Tibial nerve (tissue), 4 donors: ENCODE results near the gene GNAI2. TPM values are rescaled to one million over a fixed set of nuclear protein-coding genes. Genes with fewer than 3 reads are reported as not detected.

Source experiments
- DNase-seq, 2 donors: peaks; one replicate each; pipeline ENCODE4 v3.0.0-alpha.2; 2019; ENCODE audit warnings: low spot score in 2 of 2
- H3K27ac ChIP-seq, 4 donors: fragments of 200-600 bp; sonication (generic) in 3 of 4; one replicate each; pipeline ENCODE4 v1.5.1; 2017 to 2019; ENCODE audit warnings: mild to moderate bottlenecking in 1 of 4
- H3K27me3 ChIP-seq, 2 donors: fragments of 200-600 bp; sonication (generic) in 1 of 2; one replicate each; pipeline versions ENCODE4 v1.5.1 to v1.6.0; 2017 to 2019
- H3K36me3 ChIP-seq, 3 donors: fragments of 200-600 bp; sonication (generic); one replicate each; pipeline ENCODE4 v1.5.1; 2018 to 2019
- H3K4me1 ChIP-seq, 4 donors: fragments of 200-600 bp; sonication (generic) in 3 of 4; one replicate each; pipeline ENCODE4 v1.5.1; 2017 to 2019
- H3K4me3 ChIP-seq, 4 donors: fragments of 200-600 bp; sonication (generic) in 3 of 4; one replicate each; pipeline ENCODE4 v1.5.1; 2017 to 2019; ENCODE audit warnings: mild to moderate bottlenecking in 1 of 4, moderate library complexity in 1 of 4
- H3K9me3 ChIP-seq, 4 donors: fragments of 200-600 bp; sonication (generic) in 3 of 4; one replicate each; pipeline ENCODE4 v1.5.1; 2017 to 2019
- EP300 ChIP-seq, 2 donors: sonication (generic); formaldehyde crosslinking; IDR thresholded peaks; one replicate each; pipeline ENCODE4 v1.6.1; 2017; ENCODE audit warnings: antibody characterized with exemption in 2 of 2, mild to moderate bottlenecking in 1 of 2
- POLR2A ChIP-seq, 2 donors: fragments of 450-650 bp; IDR thresholded peaks; one replicate each; pipeline ENCODE4 v1.6.1; 2017; ENCODE audit warnings: antibody characterized with exemption in 2 of 2, mild to moderate bottlenecking in 2 of 2, moderate library complexity in 2 of 2
- WGBS, 2 donors: methylation state at CpG; one replicate each; pipeline ENCODE4 v1.1.5; 2018; 5-methylcytosine and 5-hydroxymethylcytosine counted together
- total RNA-seq, 4 donors: library from RNA; depleted of rRNA; stranded (reverse); fragments of >200 nt; gene quantifications; one replicate each; pipeline ENCODE4 v1.1.0, GENCODE V29; 2016
- TF ChIP-seq, protein P1 (sequence below), 5 experiments: fragments of 200-600 bp in 3 of 5; fragments of 450-650 bp in 2 of 5; sonication (generic) in 3 of 5; IDR thresholded peaks; one replicate each; pipeline ENCODE4 v1.5.1; 2016 to 2019; ENCODE audit warnings: antibody characterized with exemption in 5 of 5, mild to moderate bottlenecking in 3 of 5, moderate library complexity in 2 of 5

Gene GNAI2
- total RNA-seq, 4 donors from 2014 or later: 201 to 265 (median 243) TPM

DNA sequence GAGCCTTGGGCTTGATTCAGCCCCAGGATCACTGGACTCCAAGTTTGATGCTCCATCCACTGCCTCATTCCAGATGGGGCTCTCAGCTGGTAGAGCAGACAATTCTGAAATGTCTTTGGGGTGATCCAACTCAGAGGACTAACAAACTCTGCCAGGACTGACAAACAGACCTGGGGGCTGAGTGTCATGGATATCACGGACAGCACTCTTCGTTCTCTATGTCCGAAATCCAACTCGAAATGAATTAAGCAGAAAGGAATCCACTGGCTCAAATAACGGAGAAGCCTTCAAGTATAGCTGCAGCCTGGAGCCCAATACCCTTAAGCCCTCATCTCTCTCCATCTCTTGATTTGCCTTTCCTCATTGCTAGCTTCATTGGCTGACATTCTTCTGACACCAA lies 16.7 kb upstream of the GNAI2 start:
- no peak overlapping the region for H3K27ac ChIP-seq
- WGBS, 2 donors: 93 to 94% methylated on average over 5 of the region's 5 CpGs

DNA sequence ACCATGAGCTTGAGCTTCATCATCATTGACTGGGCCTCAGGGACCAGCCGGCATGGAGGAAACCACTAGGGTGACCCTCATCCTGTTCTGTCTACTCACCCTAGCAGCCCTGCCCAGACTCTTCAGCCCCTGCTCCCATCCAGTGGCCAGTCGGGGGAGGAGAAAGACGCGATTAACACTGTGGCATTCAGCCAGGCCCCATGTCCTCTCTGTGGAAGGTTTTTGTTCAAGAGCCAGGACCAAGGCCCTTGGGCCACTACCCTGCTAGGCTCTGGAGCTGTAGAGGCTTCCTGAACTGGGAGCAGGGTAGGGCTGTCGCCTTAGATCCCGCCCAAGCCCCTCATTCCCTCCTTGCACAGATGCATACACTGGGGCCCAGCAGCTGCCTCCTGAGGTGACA lies 15.9 kb upstream of the GNAI2 start:
- Histone ChIP-seq H3K27me3 (no peaks in the 10 kb centered on the region), H3K27ac (no peak overlapping the region), H3K36me3 (peaks cover 0 to 8% (median 0%) of the 10 kb centered on the region in 3 donors), H3K4me1 (peaks cover 0 to 7% (median under 1%) of the 10 kb centered on the region in 4 donors), H3K4me3 (no peak overlapping the region), H3K9me3 (no peaks in the 10 kb centered on the region)
- DNase-seq: no peak
- 29 to 34% methylated on average over 6 of the region's 6 CpGs for WGBS, 2 donors
- TF ChIP-seq, protein P1, sequence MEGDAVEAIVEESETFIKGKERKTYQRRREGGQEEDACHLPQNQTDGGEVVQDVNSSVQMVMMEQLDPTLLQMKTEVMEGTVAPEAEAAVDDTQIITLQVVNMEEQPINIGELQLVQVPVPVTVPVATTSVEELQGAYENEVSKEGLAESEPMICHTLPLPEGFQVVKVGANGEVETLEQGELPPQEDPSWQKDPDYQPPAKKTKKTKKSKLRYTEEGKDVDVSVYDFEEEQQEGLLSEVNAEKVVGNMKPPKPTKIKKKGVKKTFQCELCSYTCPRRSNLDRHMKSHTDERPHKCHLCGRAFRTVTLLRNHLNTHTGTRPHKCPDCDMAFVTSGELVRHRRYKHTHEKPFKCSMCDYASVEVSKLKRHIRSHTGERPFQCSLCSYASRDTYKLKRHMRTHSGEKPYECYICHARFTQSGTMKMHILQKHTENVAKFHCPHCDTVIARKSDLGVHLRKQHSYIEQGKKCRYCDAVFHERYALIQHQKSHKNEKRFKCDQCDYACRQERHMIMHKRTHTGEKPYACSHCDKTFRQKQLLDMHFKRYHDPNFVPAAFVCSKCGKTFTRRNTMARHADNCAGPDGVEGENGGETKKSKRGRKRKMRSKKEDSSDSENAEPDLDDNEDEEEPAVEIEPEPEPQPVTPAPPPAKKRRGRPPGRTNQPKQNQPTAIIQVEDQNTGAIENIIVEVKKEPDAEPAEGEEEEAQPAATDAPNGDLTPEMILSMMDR (IDR thresholded peaks at IDR 0.05): no peak
- no peak for TF ChIP-seq POLR2A (IDR thresholded peaks at IDR 0.05)
- TF ChIP-seq EP300 (IDR thresholded peaks at IDR 0.05): no peak

More for the DNA sequence above, 16.7 kb upstream of the GNAI2 start:
- Histone ChIP-seq H3K36me3 (peaks cover 0 to 8% (median 0%) of the 10 kb centered on the region in 3 donors), H3K4me3 (no peak overlapping the region), H3K27me3 (no peaks in the 10 kb centered on the region), H3K9me3 (no peaks in the 10 kb centered on the region), H3K4me1 (peaks cover 0 to 13% (median 2%) of the 10 kb centered on the region in 4 donors)
- no peak for DNase-seq
- TF ChIP-seq, protein P1 (IDR thresholded peaks at IDR 0.05): no peak
- TF ChIP-seq EP300 (IDR thresholded peaks at IDR 0.05) (no peak), POLR2A (IDR thresholded peaks at IDR 0.05) (no peak)

DNA sequence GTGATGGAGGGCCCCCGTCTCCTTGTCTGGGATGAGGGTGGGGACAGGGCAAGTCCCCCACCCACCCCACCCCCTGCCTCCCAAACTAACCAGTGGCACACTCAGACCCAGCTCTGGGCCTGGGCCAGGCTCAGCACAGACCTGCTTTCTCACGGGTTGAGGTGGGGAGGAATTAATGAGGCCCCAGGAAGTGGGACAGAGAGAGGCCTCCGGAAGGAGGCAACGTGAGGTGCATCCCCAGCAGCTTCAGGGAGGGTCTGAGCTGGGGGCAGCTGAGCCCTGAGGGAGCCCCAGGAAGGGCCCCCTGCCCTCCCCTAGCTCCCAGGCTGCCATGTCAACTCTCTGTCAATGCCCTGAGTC lies 15.0 kb upstream of the GNAI2 start:
- no peak for DNase-seq
- Histone ChIP-seq H3K9me3 (no peaks in the 10 kb centered on the region), H3K27me3 (no peaks in the 10 kb centered on the region), H3K36me3 (peaks cover 0 to 8% (median 0%) of the 10 kb centered on the region in 3 donors), H3K4me3 (no peak overlapping the region), H3K27ac (no peak overlapping the region), H3K4me1 (peaks cover 0 to 11% (median 0%) of the 10 kb centered on the region in 4 donors)
- TF ChIP-seq EP300 (IDR thresholded peaks at IDR 0.05) (no peak), POLR2A (IDR thresholded peaks at IDR 0.05) (no peak)
- TF ChIP-seq, protein P1 (IDR thresholded peaks at IDR 0.05): no peak
- 61 to 83% methylated on average over 1 to 4 of the region's 4 CpGs for WGBS, 2 donors

DNA sequence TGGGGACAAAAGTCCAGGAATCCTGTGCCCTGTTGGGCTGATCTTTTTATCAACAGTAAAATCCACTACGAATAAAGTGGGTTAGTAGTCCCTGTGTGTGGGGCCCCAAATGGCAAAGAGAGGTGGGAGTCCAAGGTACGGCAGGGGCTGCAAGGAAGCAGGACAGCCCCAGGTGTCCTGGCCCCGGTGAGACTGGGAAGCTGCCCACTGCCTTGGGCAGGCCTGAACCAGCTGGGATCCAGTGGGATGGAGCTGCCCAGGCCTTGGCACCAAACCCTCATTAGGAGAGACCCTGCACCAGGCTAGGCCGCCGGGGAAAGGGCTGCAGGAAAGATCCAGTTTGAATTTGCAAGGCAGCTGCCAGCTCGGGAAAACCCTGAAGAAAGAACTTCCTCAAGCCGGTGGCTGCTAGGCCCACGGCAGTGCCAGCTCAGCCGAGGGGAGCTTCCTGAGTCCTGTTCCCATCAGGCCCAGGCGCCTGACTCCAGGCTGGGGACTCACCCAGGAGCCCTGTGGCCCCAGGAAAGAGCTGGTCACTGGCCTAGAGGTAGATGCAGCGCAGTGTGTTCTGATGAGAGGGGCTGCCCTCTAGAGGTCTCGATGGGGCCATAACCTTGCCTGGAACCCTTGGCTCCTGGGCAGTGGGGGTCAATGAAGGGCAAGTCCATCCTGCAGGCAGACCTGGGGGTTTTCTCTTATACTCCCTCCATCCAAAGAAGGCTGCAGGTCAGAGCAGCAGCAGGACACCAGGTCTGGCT lies 14.4 kb upstream of the GNAI2 start:
- H3K36me3 ChIP-seq: peaks cover 0 to 8% (median 0%) of the 10 kb centered on the region in 3 donors
- WGBS, 2 donors: 64 to 78% methylated on average over 12 of the region's 12 CpGs
- H3K27me3 ChIP-seq: no peaks in the 10 kb centered on the region
- peaks cover 0 to 16% (median 2%) of the 10 kb centered on the region in 4 donors for H3K4me1 ChIP-seq
- no peak for DNase-seq
- H3K9me3 ChIP-seq: no peaks in the 10 kb centered on the region
- TF ChIP-seq EP300 (IDR thresholded peaks at IDR 0.05) (no peak), POLR2A (IDR thresholded peaks at IDR 0.05) (no peak)
- TF ChIP-seq, protein P1 (IDR thresholded peaks at IDR 0.05): no peak
- no peak overlapping the region for H3K27ac ChIP-seq
- no peak overlapping the region for H3K4me3 ChIP-seq

DNA sequence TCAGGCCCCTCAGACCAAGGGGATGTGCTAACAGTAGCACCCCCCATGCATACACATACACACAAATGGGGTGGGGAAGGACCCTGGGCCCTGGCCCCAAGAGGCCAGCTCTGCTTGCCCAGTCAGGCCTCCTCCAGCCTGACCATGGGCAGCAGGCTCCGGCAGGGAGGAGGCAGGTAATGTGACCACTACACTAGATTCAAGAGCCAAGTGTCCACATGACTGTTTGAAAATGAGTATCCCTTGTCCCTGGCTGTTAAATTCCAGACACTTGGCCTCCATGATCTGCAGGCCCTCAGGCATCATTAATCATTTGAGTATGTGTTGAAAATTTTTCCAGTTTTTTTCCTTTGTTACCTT lies 13.9 kb upstream of the GNAI2 start:
- H3K4me3 ChIP-seq: no peak overlapping the region
- H3K27ac ChIP-seq: no peak overlapping the region
- no peaks in the 10 kb centered on the region for H3K9me3 ChIP-seq
- TF ChIP-seq EP300 (IDR thresholded peaks at IDR 0.05) (no peak), POLR2A (IDR thresholded peaks at IDR 0.05) (no peak)
- TF ChIP-seq, protein P1 (IDR thresholded peaks at IDR 0.05): no peak
- no peak for DNase-seq
- H3K36me3 ChIP-seq: peaks cover 0 to 8% (median 0%) of the 10 kb centered on the region in 3 donors
- WGBS, 2 donors: 56 to 71% methylated on average over 1 of the region's 1 CpG
- no peaks in the 10 kb centered on the region for H3K27me3 ChIP-seq
- peaks cover 0 to 21% (median 8%) of the 10 kb centered on the region in 4 donors for H3K4me1 ChIP-seq
